Middle frontal gyrus (tissue), 1 donor: ENCODE results near the gene ATXN1.
"Not testable (repeated sequence)": the region's sequence is repeated elsewhere in the genome, so short reads cannot be mapped to it uniquely, and the experiment has no call there.

Source experiments
- DNase-seq: peaks from one replicate; pipeline ENCODE4 v3.0.0-alpha.2; 2015; ENCODE audit warnings: low spot score; ENCODE audit errors: extremely low spot score

ATXN1 gene

DNA sequence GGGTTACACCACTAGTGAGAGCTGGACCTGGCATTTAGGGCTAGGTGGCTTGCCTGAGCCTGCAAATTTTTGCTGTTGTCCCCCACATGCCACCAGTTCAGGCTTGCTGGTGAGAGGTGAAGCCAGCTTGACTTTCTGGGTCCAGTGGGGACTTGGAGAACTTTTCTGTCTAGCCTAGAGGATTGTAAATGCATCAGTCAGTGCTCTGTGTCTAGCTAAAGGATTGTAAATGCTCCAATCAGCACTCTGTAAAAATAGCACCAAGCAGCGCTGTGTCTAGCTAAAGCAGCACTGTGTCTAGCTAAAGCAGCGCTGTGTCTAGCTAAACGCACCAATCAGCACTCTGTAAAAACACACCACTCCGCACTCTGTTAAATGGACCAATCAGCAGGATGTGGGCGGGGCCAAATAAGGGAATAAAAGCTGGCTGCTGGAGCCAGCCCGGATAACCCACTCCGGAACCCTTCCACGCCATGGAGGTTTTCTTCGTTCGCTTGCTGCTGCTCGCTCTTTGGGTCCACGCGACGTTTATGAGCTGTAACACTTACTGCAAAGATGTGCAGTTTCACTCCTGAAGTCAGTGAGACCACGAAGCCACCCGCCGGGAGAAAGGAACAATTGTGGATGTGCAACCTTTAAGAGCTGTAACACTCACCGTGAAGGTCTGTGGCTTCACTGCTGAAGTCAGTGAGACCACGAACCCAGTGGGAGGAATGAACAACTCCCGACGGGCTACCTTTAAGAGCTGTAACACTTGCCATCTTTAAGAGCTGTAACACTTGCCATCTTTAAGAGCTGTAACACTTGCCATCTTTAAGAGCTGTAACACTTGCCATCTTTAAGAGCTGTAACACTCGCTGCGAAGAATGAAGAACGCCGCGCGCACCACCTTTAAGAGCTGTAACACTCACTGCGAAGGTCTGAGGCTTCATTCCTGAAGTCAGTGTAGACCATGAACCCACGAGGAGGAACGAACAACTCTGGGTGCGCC, 495.6 kb downstream of the ATXN1 start:
- no peak for DNase-seq

- DNase-seq: no peak
These were observed 496.5 kb downstream of the ATXN1 start for GRCh38 chr6:16264785-16265184.

DNA sequence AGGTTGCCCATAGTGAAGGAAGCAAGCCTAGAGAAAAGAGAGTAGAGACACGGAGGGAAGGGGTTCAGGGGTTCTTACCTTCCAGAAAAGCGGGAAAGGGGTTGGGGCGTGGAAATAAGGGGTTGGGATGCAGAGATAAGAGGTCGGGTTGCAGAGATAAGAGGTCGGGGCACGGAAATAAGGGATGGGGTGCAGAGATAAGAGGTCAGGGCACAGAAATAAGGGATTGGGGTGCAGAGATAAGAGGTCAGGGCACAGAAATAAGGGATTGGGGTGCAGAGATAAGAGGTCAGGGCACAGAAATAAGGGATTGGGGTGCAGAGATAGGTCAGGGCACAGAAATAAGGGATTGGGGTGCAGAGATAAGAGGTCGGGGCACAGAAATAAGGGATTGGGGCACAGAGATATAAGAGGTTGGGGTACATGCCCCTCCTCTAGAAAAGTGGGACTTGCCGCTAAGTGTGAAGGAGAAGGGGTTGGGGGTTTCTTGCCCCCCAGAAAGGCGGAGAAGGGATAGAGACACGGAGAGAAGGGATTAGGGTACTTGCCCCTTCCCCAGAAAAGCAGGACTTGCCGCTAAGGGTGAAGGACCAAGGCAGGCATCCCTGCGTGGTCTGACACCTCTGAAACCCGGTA, 497.7 kb downstream of the ATXN1 start:
- not testable (repeated sequence) for DNase-seq

- not testable (repeated sequence) for DNase-seq
These were observed 498.5 kb downstream of the ATXN1 start for GRCh38 chr6:16262773-16263172.

GRCh38 chr6:16260602-16261001, 500.7 kb downstream of the ATXN1 start:
- DNase-seq: not testable (repeated sequence)

GRCh38 chr6:16259604-16260003, 501.7 kb downstream of the ATXN1 start:
- DNase-seq: not testable (repeated sequence)

- no peak for DNase-seq
These were observed 502.6 kb downstream of the ATXN1 start for GRCh38 chr6:16258709-16259075.

DNA sequence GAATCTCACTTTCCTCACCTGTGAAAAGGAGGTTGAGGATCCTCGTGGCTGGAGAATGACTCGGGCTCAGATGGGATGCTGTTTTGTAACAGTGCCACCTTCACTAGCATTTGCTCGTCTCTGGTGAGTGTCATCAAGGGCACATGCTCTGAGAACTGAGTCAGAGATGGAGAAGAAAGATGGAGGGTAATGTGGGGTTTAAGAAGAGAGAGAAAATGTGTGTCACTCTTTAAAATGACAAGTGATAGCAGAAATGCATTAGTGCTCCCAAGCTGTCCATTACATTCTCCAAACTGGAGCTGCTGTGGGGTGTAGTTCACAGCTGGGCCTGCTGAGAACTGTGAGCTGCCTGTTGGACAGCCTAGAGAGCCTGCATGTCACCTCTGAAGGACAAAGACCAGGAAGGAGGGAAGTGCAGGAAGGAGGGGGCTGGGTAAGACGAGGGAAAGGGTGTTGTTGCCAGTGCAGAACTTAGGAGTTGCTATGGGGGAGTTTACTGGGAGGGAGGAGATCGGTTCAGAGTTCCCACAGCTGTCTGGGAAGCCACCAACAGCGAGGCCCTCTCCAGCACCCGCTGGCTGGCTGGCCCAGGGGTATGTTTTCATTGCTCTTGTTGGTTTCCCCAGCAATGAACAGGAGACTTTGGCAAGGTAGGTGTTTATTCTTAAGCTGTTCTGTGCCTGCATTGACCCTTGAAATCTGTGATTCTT, 503.1 kb downstream of the ATXN1 start:
- no peak for DNase-seq

GRCh38 chr6:16256781-16257180, 504.5 kb downstream of the ATXN1 start:
- DNase-seq: no peak

DNA sequence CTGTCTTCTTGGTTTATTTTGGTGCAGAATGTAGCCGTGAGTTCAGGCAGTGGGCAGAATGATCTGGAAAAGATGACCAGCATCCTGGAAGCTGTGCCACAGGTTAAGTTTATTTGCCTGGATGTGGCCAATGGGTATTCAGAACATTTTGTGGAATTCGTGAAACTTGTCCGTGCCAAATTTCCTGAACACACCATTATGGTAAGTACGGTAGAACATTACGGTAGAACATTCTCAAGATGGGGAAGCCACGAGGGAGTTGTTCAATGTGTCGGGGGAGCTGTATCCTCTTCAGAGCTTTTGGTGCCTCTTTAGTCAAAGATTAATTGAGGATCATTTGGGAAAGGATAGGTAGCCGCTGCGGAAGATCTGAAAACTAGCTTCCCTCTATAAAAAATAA, 506.7 kb downstream of the ATXN1 start:
- no peak for DNase-seq

DNA sequence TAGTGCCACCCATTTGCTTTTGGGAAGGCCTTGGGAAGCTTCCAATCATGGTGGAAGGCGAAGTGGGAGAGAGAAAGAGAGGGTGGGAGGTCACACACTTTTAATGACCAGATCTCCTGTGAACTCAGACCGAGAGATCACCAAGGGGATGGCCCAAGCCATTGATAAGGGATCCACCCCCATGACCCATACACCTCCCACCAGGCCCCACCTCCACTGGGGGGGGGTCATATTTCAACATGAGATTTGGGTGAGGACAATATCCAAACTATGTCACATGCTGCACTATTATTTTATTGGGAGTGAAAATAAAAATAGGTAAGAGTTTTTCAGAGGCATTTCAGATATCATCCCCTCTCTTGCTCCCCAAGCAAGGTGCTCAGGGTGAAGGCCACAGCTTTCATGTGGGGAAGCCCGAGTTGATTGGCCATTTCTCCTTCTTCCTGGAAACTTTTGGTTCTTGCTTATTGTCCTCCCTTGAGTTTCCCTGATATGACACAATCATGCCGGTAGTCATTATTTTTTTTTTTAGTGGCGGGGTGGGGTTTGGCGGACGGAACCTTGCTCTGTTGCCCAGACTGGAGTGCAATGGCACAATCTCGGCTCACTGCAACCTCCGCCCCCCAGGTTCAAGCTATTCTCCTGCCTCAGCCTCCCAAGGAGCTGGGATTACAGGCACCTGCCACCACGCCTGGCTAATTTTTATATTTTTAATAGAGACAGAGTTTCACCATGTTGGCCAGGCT, 507.7 kb downstream of the ATXN1 start:
- no peak for DNase-seq

DNA sequence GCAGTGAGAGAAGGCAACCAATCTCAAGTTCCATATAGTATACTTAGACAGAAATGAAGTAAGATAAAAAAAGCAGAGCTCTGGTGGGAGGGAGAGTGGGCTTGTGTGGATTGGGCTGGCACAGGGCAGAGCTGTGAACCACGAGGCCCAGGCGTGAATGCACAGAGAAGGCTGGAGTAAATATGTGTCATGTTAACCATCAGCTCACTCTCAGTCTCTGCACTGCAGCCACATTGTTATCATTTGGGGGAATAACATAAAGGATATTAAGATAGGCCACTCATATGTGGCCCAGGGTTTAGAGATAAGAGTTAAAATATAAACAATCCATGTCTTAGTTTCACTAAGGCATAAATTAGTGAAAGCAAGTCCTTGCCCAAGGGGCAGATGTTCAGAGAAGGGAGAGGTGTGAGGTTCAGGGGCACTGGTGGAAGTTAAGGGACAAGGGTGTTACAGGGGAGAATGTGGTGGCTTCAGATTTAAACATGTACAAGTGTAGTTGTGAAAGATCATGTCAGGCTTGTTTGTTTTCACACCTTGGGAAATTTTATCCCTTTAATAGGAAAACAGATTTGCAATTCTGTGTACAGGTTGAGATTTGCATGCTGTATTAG, 508.5 kb downstream of the ATXN1 start:
- DNase-seq: no peak

DNA sequence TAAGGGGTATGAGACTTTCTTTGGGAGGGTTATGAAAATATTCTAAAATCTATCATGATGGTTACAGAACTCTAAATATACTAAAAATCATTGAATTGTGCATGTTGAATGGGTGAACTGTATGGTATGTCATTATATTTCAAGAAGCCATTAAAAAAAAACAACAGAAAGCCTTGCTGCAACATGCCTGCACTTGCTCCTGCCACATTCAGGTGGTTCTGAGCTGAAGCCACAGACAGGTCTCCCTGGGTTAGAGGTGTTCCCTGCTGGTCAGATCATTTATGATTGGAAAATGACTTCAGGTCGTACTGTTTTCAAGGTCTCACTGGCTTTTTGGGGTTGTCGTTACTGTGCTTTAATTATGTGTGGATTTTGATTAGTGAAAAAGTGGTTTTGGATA, 509.6 kb downstream of the ATXN1 start:
- no peak for DNase-seq

DNA sequence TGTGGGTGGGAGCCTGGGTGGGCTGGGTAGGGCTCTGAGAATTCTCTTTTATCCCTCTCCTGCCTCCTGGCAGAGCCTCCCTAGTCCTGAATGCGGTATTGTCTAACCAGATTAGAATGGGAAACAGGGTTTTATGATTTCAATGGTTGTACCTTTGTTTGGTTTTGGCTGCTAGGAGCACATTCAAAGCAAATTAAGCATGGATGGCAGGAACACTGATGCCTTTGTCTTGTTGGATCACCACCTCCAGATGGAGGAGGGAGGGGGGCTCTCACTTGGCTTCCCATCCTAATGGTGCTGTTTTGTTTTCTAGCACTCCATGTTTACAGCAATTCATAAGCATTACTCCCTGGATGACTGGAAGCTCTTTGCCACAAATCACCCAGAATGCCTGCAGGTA, 511.3 kb downstream of the ATXN1 start:
- no peak for DNase-seq
